Vagina (tissue), 2 donors: Measurements from ENCODE around the gene PPP5C.

Experiments
- POLR2AphosphoS5 ChIP-seq, 2 donors: sonication (generic); formaldehyde crosslinking; IDR thresholded peaks; one replicate each; pipeline ENCODE4 v1.9.0; 2017; ENCODE audit warnings: antibody characterized with exemption in 2 of 2, mild to moderate bottlenecking in 2 of 2, low read depth in 1 of 2; ENCODE audit not compliant: insufficient read depth in 1 of 2
- TF ChIP-seq, protein P1 (sequence below), 3 experiments: fragments of 450-650 bp in 2 of 3; fragments of 200-600 bp in 1 of 3; sonication (generic) in 1 of 3; IDR thresholded peaks; one replicate each; pipeline ENCODE4 v1.5.1; 2017 to 2019; ENCODE audit warnings: antibody characterized with exemption in 3 of 3, mild to moderate bottlenecking in 2 of 3, moderate library complexity in 2 of 3

DNA sequence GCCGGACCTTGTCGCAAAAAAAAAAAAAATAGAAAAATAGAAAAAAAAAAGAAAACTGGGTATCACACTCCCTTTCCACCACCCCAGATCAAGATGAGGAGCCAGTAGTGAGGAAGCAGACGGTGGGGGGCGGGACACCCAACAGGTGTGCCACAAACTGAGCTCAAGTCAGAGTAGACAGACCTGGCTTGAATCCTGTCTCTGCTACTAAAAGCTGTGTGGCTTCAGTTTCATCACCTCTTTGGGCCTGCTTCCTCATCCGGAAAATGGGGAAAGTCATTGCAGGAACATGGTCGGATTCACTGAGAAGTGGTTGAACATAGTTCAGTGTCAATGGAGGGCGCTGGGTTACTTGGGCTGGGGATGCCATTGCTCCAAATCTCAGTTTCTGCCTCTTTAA, 47.2 kb upstream of the PPP5C start:
- TF ChIP-seq, protein P1, sequence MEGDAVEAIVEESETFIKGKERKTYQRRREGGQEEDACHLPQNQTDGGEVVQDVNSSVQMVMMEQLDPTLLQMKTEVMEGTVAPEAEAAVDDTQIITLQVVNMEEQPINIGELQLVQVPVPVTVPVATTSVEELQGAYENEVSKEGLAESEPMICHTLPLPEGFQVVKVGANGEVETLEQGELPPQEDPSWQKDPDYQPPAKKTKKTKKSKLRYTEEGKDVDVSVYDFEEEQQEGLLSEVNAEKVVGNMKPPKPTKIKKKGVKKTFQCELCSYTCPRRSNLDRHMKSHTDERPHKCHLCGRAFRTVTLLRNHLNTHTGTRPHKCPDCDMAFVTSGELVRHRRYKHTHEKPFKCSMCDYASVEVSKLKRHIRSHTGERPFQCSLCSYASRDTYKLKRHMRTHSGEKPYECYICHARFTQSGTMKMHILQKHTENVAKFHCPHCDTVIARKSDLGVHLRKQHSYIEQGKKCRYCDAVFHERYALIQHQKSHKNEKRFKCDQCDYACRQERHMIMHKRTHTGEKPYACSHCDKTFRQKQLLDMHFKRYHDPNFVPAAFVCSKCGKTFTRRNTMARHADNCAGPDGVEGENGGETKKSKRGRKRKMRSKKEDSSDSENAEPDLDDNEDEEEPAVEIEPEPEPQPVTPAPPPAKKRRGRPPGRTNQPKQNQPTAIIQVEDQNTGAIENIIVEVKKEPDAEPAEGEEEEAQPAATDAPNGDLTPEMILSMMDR (IDR thresholded peaks at IDR 0.05) = no peak
- no peak for TF ChIP-seq POLR2AphosphoS5 (IDR thresholded peaks at IDR 0.05; ENCODE audit: insufficient read depth in 1 of 2, low read depth in 1 of 2)
